ENCODE results near the gene APBB2. TPM values are rescaled to one million over a fixed set of nuclear protein-coding genes. Genes with fewer than 3 reads are reported as not detected.

APBB2 gene
- total RNA-seq, 1 experiment from 2014 or later: 46.0 TPM

DNA sequence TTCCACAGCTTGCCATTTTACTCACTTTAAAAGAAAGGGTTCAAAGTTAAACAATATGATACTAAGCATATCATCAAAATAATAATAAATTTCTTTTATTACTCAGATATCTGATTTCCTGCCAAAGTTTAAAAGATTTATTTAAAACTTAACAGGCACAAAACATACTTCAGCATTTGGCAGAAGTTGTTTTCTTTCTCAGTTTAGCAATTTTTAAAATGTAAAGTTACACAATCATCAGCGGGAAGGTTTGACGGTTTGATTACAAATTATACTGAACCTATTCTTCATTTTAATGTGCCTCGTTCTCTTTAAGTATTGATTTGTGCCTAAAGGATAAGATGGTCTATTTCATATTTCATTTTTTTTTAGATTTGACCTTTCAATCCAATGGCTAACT is 227.2 kb downstream of the APBB2 start:
- no peak overlapping the region for H3K4me3 ChIP-seq
- H3K4me1 ChIP-seq (replicated peaks; ENCODE audit: insufficient read depth): peaks cover 28% of the 10 kb centered on the region
- TF ChIP-seq EZH2 (IDR thresholded peaks at IDR 0.05; ENCODE audit: low read depth) (no peak), CTCF (conservative IDR thresholded peaks at IDR 0.05) (no peak)
- POLR2A ChIA-PET (ENCODE audit: unreplicated experiment): no interaction called here
- no peaks in the 10 kb centered on the region for H3K9me2 ChIP-seq (ENCODE audit: insufficient read depth)
- H3K27me3 ChIP-seq (ENCODE audit: insufficient read depth, low read depth): no peaks in the 10 kb centered on the region
- no peaks in the 10 kb centered on the region for H3K79me2 ChIP-seq (ENCODE audit: low read depth)
- no TSS peak for BruUV-seq (replicated peaks)
- no peaks in the 10 kb centered on the region for H4K20me1 ChIP-seq (ENCODE audit: insufficient read depth)
- intact Hi-C loops (cut with micrococcal nuclease; ENCODE audit: unreplicated experiment): no loop called here
- no peak overlapping the region for H3K4me2 ChIP-seq
- peaks cover 13% of the 10 kb centered on the region for H3F3A ChIP-seq (ENCODE audit: insufficient read depth, low read depth)
- no peak overlapping the region for H2AFZ ChIP-seq
- H3K9me3 ChIP-seq (ENCODE audit: insufficient read depth, low read depth): no peaks in the 10 kb centered on the region
- no peak for DNase-seq
- CTCF ChIA-PET: no interaction called here
- no peak overlapping the region for H3K27ac ChIP-seq
- H3K36me3 ChIP-seq (ENCODE audit: low read depth): no peaks in the 10 kb centered on the region

DNA sequence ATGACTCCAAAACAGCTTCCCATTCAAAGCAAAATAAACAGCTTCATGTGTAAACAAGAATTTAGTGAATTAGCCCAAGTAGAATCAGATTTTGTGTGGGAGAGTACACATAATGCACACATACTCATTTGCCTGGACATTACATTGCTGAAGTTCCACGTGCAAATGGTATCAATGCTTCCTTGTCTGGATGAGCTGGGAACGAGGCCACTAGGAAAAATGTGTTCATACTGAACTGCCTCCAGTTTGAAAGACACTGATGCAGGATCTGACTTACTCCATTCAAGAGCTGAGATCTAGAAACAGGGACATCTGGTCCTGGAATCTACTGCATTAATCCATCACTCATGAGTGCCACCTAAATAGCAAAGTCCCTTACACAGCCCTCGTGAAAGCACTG is 228.0 kb downstream of the APBB2 start:
- H3K4me1 ChIP-seq (replicated peaks; ENCODE audit: insufficient read depth): peaks cover 21% of the 10 kb centered on the region
- no peaks in the 10 kb centered on the region for H3K27me3 ChIP-seq (ENCODE audit: insufficient read depth, low read depth)
- H3F3A ChIP-seq (ENCODE audit: insufficient read depth, low read depth): peaks cover 13% of the 10 kb centered on the region
- ChIA-PET CTCF (no interaction called here), POLR2A (ENCODE audit: unreplicated experiment) (no interaction called here)
- H3K4me2 ChIP-seq: no peak overlapping the region
- no peak overlapping the region for H2AFZ ChIP-seq
- no peaks in the 10 kb centered on the region for H3K79me2 ChIP-seq (ENCODE audit: low read depth)
- no peak overlapping the region for H3K4me3 ChIP-seq
- no peak for DNase-seq
- H3K36me3 ChIP-seq (ENCODE audit: low read depth): no peaks in the 10 kb centered on the region
- BruUV-seq (replicated peaks): no TSS peak
- H3K27ac ChIP-seq: no peak overlapping the region
- H3K9me3 ChIP-seq (ENCODE audit: insufficient read depth, low read depth): no peaks in the 10 kb centered on the region
- no peaks in the 10 kb centered on the region for H3K9me2 ChIP-seq (ENCODE audit: insufficient read depth)
- H4K20me1 ChIP-seq (ENCODE audit: insufficient read depth): no peaks in the 10 kb centered on the region
- intact Hi-C loops (cut with micrococcal nuclease; ENCODE audit: unreplicated experiment): no loop called here
- TF ChIP-seq CTCF (conservative IDR thresholded peaks at IDR 0.05) (no peak), EZH2 (IDR thresholded peaks at IDR 0.05; ENCODE audit: low read depth) (no peak)

DNA sequence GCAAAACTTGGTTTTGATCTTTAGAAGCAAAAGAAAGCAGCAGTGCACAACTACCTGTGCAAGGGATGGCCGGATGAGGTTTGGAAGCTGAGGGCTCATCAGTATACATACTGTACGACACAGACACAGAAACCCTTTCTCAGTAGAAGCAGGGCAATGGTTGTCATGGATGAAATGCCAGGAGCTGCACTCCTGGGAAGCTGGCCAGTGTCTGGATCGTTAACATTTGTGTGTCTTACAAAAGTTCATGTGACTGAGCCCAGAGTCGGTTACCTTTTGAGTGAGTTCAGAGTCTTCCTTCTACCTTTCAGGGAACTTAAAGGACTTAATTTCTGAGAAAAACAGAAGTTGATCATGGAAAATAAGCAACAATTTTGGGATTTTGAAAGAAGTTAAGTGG is 230.3 kb downstream of the APBB2 start:
- no peak for TF ChIP-seq CTCF (conservative IDR thresholded peaks at IDR 0.05)
- no peak for TF ChIP-seq EZH2 (IDR thresholded peaks at IDR 0.05; ENCODE audit: low read depth)
- no peaks in the 10 kb centered on the region for H3K9me2 ChIP-seq (ENCODE audit: insufficient read depth)
- no peaks in the 10 kb centered on the region for H3K9me3 ChIP-seq (ENCODE audit: insufficient read depth, low read depth)
- no peaks in the 10 kb centered on the region for H3K36me3 ChIP-seq (ENCODE audit: low read depth)
- no peak overlapping the region for H2AFZ ChIP-seq
- no peaks in the 10 kb centered on the region for H3F3A ChIP-seq (ENCODE audit: insufficient read depth, low read depth)
- H3K4me1 ChIP-seq (replicated peaks; ENCODE audit: insufficient read depth): no peaks in the 10 kb centered on the region
- H3K27me3 ChIP-seq (ENCODE audit: insufficient read depth, low read depth): no peaks in the 10 kb centered on the region
- no peaks in the 10 kb centered on the region for H4K20me1 ChIP-seq (ENCODE audit: insufficient read depth)
- intact Hi-C loops (cut with micrococcal nuclease; ENCODE audit: unreplicated experiment): no loop called here
- ChIA-PET CTCF (no interaction called here), POLR2A (ENCODE audit: unreplicated experiment) (no interaction called here)
- DNase-seq: no peak
- BruUV-seq (replicated peaks): no TSS peak
- no peak overlapping the region for H3K27ac ChIP-seq
- H3K79me2 ChIP-seq (ENCODE audit: low read depth): no peaks in the 10 kb centered on the region
- H3K4me2 ChIP-seq: no peak overlapping the region
- no peak overlapping the region for H3K4me3 ChIP-seq
